Thyroid gland (tissue), 4 donors: ENCODE data around the gene SPON1. TPM values are rescaled to one million over a fixed set of nuclear protein-coding genes. Genes with fewer than 3 reads are reported as not detected.

Experiments
- DNase-seq, 2 donors: peaks; one replicate each; pipeline ENCODE4 v3.0.0-alpha.2; 2019
- H3K27ac ChIP-seq, 3 donors: fragments of 200-600 bp; sonication (generic); 1 replicate in 2 of 3; 2 replicates in 1 of 3; pipeline ENCODE4 v1.5.1; 2016 to 2019; ENCODE audit warnings: mild to moderate bottlenecking in 1 of 3, moderate library complexity in 1 of 3
- H3K27me3 ChIP-seq: fragments of 200-600 bp; sonication (generic); one replicate; pipeline ENCODE4 v1.5.1; 2019
- H3K36me3 ChIP-seq, 2 donors: fragments of 200-600 bp; sonication (generic); one replicate each; pipeline ENCODE4 v1.5.1; 2016 to 2019
- H3K4me1 ChIP-seq, 2 donors: fragments of 200-600 bp; sonication (generic); one replicate each; pipeline ENCODE4 v1.5.1; 2017 to 2019
- H3K4me3 ChIP-seq, 3 donors: fragments of 200-600 bp; sonication (generic); replicated peaks in 1 of 3; 1 replicate in 2 of 3; 2 replicates in 1 of 3; pipeline ENCODE4 v1.5.1; 2016; ENCODE audit warnings: mild to moderate bottlenecking in 1 of 3
- H3K9me3 ChIP-seq: fragments of 200-600 bp; sonication (generic); one replicate; pipeline ENCODE4 v1.5.1; 2017
- POLR2A ChIP-seq, 2 donors: fragments of 450-650 bp; IDR thresholded peaks; one replicate each; pipeline ENCODE4 v1.6.1; 2017; ENCODE audit warnings: antibody characterized with exemption in 2 of 2, mild to moderate bottlenecking in 2 of 2, moderate library complexity in 1 of 2
- WGBS, 2 donors: methylation state at CpG; one replicate each; pipeline ENCODE4 v1.1.5; 2017; 5-methylcytosine and 5-hydroxymethylcytosine counted together
- intact Hi-C: fragments of 100-400 bp; cut with DNase I; formaldehyde crosslinking; loops from one replicate; pipeline ENCODE4 v1.15.1; 2023
- total RNA-seq, 4 donors: library from RNA; depleted of rRNA; stranded (reverse); fragments of >200 nt; gene quantifications; one replicate each; pipeline ENCODE4 v1.2.3, GENCODE V29; 2016
- TF ChIP-seq, protein P1 (sequence below), 6 experiments: fragments of 200-600 bp in 3 of 6; fragments of 450-650 bp in 3 of 6; sonication (generic) in 3 of 6; IDR thresholded peaks; one replicate each; pipeline ENCODE4 v1.5.1; 2016 to 2019; ENCODE audit warnings: antibody characterized with exemption in 6 of 6, mild to moderate bottlenecking in 2 of 6, inconsistent platforms in 1 of 6, moderate library complexity in 1 of 6

The SPON1 gene
- total RNA-seq, 4 donors from 2014 or later: 7.3 to 14.9 (median 10.9) TPM

DNA sequence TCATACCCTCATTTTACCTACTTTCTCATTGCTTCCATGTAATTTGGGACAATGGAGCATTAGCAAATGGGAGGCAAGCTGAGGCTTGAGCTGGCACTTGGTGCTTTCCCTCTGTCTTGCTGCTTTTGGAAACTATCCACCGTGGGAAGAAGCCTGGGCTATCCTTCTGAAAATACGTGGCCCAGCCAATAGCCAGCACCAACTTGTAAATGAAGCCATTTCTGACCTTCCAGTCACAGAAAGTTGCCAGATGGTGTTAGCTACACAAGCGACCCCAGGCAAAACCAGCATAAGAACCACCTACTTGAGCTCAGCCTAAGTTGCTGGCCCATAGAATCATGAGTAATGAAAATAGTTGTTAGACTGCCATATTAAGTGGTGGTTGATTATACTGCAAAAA is 18.5 kb upstream of the SPON1 start:
- no peak for DNase-seq
- no peaks in the 10 kb centered on the region for H3K9me3 ChIP-seq
- H3K4me3 ChIP-seq: no peak overlapping the region
- WGBS, 2 donors: 78 to 86% methylated on average over 3 of the region's 3 CpGs
- intact Hi-C loops: no loop called here
- no peak overlapping the region for H3K27ac ChIP-seq
- TF ChIP-seq, protein P1, sequence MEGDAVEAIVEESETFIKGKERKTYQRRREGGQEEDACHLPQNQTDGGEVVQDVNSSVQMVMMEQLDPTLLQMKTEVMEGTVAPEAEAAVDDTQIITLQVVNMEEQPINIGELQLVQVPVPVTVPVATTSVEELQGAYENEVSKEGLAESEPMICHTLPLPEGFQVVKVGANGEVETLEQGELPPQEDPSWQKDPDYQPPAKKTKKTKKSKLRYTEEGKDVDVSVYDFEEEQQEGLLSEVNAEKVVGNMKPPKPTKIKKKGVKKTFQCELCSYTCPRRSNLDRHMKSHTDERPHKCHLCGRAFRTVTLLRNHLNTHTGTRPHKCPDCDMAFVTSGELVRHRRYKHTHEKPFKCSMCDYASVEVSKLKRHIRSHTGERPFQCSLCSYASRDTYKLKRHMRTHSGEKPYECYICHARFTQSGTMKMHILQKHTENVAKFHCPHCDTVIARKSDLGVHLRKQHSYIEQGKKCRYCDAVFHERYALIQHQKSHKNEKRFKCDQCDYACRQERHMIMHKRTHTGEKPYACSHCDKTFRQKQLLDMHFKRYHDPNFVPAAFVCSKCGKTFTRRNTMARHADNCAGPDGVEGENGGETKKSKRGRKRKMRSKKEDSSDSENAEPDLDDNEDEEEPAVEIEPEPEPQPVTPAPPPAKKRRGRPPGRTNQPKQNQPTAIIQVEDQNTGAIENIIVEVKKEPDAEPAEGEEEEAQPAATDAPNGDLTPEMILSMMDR (IDR thresholded peaks at IDR 0.05): no peak
- TF ChIP-seq POLR2A (IDR thresholded peaks at IDR 0.05): no peak
- no peaks in the 10 kb centered on the region for H3K36me3 ChIP-seq
- H3K4me1 ChIP-seq: no peaks in the 10 kb centered on the region
- H3K27me3 ChIP-seq: no peaks in the 10 kb centered on the region

DNA sequence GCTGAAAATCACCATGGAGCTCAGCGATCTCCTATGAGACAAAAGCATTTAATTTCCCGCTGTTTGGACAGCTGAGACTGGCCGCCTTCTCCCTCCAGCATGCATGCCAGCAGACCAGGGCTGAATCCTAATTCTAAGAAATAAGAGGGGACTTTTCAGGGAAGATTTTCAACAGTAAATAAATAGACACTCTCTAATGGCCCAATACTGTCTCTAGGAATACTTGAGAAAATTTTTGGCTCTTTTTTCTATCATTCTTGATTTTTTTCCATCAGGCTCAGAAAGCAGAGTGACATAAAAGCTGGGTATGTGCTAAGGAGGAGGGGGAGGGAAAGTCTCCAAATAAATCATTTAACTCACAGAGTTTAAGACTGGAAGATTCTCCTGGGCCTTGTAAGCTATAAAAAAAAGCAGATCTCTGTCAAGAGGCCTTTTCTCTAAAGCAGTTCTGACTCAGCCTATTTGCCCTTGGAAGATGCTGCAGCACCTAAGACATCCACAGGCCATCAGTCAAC is 17.6 kb upstream of the SPON1 start:
- H3K4me3 ChIP-seq: no peak overlapping the region
- H3K9me3 ChIP-seq: no peaks in the 10 kb centered on the region
- TF ChIP-seq, protein P1 (IDR thresholded peaks at IDR 0.05): no peak
- TF ChIP-seq POLR2A (IDR thresholded peaks at IDR 0.05): no peak
- no peaks in the 10 kb centered on the region for H3K4me1 ChIP-seq
- H3K27ac ChIP-seq: no peak overlapping the region
- no peak for DNase-seq
- H3K27me3 ChIP-seq: no peaks in the 10 kb centered on the region
- intact Hi-C loops: no loop called here
- no peaks in the 10 kb centered on the region for H3K36me3 ChIP-seq
- WGBS, 2 donors: 65 to 66% methylated on average over 3 of the region's 3 CpGs

DNA sequence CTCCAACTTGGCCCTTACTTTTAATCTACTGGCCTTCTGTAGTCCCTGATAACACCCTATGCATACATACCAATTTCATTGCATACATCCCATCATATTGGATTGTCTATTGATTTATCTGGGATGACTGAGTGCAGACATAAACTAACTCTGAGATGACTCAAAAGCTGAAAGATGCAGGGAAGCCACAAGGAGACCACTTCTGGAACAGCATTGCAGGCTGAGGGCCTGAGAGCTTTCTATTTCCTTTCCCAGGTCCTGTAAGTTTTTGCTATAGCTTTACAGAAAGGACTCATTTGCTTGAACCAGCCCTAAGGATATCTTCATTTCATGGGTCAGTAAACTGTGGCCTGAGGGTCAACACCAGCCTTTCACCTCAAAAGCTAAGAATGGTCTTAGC is 15.1 kb upstream of the SPON1 start:
- DNase-seq: no peak
- intact Hi-C loops: no loop called here

DNA sequence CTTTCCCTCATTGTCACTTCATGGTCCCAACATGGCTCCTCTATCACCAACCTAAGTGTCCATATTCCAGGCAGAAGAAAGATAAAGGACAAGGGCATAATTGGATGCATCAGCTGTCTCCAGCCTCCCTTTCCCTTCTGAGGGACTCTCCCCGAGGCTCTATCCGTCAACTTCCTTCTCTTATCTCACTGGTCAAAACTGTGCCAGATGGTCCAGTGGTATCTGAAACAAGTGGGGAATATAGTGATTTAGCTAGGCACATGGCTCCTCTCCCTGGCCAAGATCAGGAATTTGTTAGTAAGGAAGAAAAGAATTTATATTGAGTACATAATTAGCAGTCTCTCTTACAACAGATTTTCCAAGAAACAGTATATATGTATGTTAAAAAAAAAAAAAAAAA is 12.6 kb upstream of the SPON1 start:
- Histone ChIP-seq H3K27ac (no peak overlapping the region), H3K27me3 (no peaks in the 10 kb centered on the region), H3K36me3 (no peaks in the 10 kb centered on the region), H3K4me3 (no peak overlapping the region), H3K4me1 (no peaks in the 10 kb centered on the region), H3K9me3 (no peaks in the 10 kb centered on the region)
- TF ChIP-seq POLR2A (IDR thresholded peaks at IDR 0.05): no peak
- TF ChIP-seq, protein P1 (IDR thresholded peaks at IDR 0.05): no peak
- no peak for DNase-seq
- intact Hi-C loops: no loop called here
- 56 to 68% methylated on average over 2 of the region's 2 CpGs for WGBS, 2 donors

More for the DNA sequence above, 15.1 kb upstream of the SPON1 start:
- Histone ChIP-seq H3K27me3 (no peaks in the 10 kb centered on the region), H3K27ac (no peak overlapping the region), H3K9me3 (no peaks in the 10 kb centered on the region), H3K4me1 (no peaks in the 10 kb centered on the region), H3K4me3 (no peak overlapping the region), H3K36me3 (no peaks in the 10 kb centered on the region)
- no peak for TF ChIP-seq POLR2A (IDR thresholded peaks at IDR 0.05)
- TF ChIP-seq, protein P1 (IDR thresholded peaks at IDR 0.05): no peak

DNA sequence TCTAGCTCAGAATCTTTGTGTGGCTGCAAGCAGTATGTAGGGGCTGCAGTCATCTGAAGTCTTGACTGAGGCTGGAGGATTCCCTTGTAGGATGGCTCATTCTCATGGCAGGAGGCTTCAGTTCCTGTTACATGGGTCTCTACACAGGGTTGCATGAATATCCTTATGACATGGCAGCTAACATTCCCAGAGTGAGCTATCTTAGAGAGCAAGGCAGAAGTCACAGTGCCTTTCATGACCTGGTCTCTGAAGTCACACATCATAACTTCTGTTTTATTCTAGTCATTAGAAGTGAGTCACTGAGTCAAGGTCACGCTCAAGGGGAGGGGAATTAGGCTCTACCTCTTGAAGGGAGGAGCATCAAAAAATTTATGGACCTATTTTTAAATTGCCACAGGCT is 10.3 kb upstream of the SPON1 start:
- Histone ChIP-seq H3K27me3 (no peaks in the 10 kb centered on the region), H3K27ac (no peak overlapping the region), H3K4me3 (no peak overlapping the region), H3K9me3 (no peaks in the 10 kb centered on the region), H3K4me1 (no peaks in the 10 kb centered on the region), H3K36me3 (no peaks in the 10 kb centered on the region)
- no peak for DNase-seq
- intact Hi-C loops: no loop called here
- WGBS, 2 donors: 83 to 93% methylated on average over 1 of the region's 1 CpG
- TF ChIP-seq, protein P1 (IDR thresholded peaks at IDR 0.05): no peak
- no peak for TF ChIP-seq POLR2A (IDR thresholded peaks at IDR 0.05)
